ENCODE data around the gene LRRK1. TPM values are rescaled to one million over a fixed set of nuclear protein-coding genes. Genes with fewer than 3 reads are reported as not detected.

LRRK1 gene
- total and polyA plus RNA-seq, 2 of the 13 experiments (the other 11 are each of a cell fraction or from before 2014, with no cell fraction given), result 0.13 to 1.2 TPM

DNA sequence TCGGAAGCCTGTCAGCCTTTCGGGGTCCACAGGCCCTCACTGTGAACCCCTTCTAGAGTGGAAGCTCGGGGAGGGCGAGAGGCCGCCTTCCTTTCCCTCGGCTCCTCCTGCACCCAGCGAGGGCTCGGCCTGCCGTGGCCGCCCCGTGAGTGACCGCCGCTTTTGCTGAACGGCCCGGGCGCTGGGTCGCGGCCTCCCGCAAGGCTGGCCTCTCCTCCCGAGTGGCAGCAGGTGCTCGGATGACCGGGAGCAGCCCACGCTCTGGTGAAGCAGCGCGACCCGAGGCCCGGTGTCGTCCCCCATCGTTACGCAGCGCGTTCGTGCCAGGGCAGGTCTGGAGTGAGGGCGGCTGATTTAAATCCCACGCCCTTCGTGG, 53.8 kb downstream of the LRRK1 start:
- intact Hi-C loops (cut with micrococcal nuclease; ENCODE audit: unreplicated experiment) (no loop called here), in situ Hi-C loops (cut with HindIII; ENCODE audit: extremely low pct_ligation_motif_present, low pct_unique_long_range_greater_than_20kb) (no loop called here)
- no peak for TF ChIP-seq ZNF512B (CRISPR knock-in tag; IDR thresholded peaks at IDR 0.05; ENCODE audit: borderline replicate concordance)
- TF ChIP-seq ZNF770 (CRISPR knock-in tag; IDR thresholded peaks at IDR 0.05), result 0 out of 2 replicates have a peak, but pooled peaks have one; percentile 26
- TF ChIP-seq EZH2 (conservative IDR thresholded peaks at IDR 0.05; ENCODE audit: low read depth, low read length), result peak; percentile 91
- ChIA-PET CTCF (ENCODE audit: low intra/inter-chr PET ratio, low total read pairs) (no interaction called here), POLR2A (no interaction called here)
- 10% methylated on average over 8 of the region's 36 CpGs for WGBS (ENCODE audit: low lambda C conversion rate)
- peak overlapping the region in 1 of 3 experiments; percentile 54; a peak in 2 of 6 replicates for H3K4me3 ChIP-seq (replicated peaks in 1 of 3; ENCODE audit: insufficient read depth in 1 of 3, low read depth in 2 of 3, low read length in 3 of 3)
- H3K9me3 ChIP-seq (ENCODE audit: low read length), result no peaks in the 10 kb centered on the region
- FAIRE-seq (no peak), ATAC-seq (peak; percentile 61), DNase-seq (ENCODE audit: low spot score) (no peak)
- no peak overlapping the region for H2AFZ ChIP-seq (ENCODE audit: low read length)
- BruUV-seq (replicated peaks), result no TSS peak
- peak overlapping the region; percentile 45; the same call in 1 of the 2 replicates for H3K4me2 ChIP-seq (ENCODE audit: low read depth, low read length)
- H4K20me1 ChIP-seq (ENCODE audit: insufficient read depth, low read length), result no peaks in the 10 kb centered on the region
- no peaks in the 10 kb centered on the region for H3K36me3 ChIP-seq (replicated peaks in 1 of 2; ENCODE audit: control insufficient read depth in 1 of 2, insufficient read depth in 2 of 2, low read length in 2 of 2)
- H3K27ac ChIP-seq (ENCODE audit: extremely low read length, insufficient read depth, low read length), result no peak overlapping the region
- H3K79me2 ChIP-seq (ENCODE audit: insufficient read depth, low read length), result no peaks in the 10 kb centered on the region
- peaks cover 7 to 38% of the 10 kb centered on the region in 2 experiments for H3K27me3 ChIP-seq (ENCODE audit: control insufficient read depth in 1 of 2, insufficient read depth in 2 of 2, low read length in 2 of 2)
- no peak overlapping the region for H3K9ac ChIP-seq (ENCODE audit: insufficient read depth, low read depth, low read length)
- H3K4me1 ChIP-seq (ENCODE audit: insufficient read depth, low read length), result no peaks in the 10 kb centered on the region
